ENCODE measurements around the gene CBFA2T2. TPM values are rescaled to one million over a fixed set of nuclear protein-coding genes. Genes with fewer than 3 reads are reported as not detected.

CBFA2T2 gene
- total and polyA plus RNA-seq, 12 donors = 5.3 to 16.7 (median 9.4) TPM

GRCh38 chr20:33600414-33600813 is 110.5 kb downstream of the CBFA2T2 start:
- 93 to 96% (median 95%) methylated on average over 4 of the region's 4 CpGs for WGBS, 4 donors
- Histone ChIP-seq H3K4me1 (replicated peaks in 1 of 2) (no peaks in the 10 kb centered on the region), H3K9me3 (replicated peaks in 1 of 3) (no peaks in the 10 kb centered on the region), H3K36me3 (replicated peaks in 1 of 2) (no peaks in the 10 kb centered on the region), H3K27me3 (no peaks in the 10 kb centered on the region), H3K27ac (no peak overlapping the region), H3K4me3 (no peak overlapping the region)
- intact Hi-C loops (cut with DNase I) = no loop called here
- no peak for DNase-seq
- TF ChIP-seq POLR2A (IDR thresholded peaks at IDR 0.05) (no peak), CTCF (IDR thresholded peaks at IDR 0.05) (no peak)

GRCh38 chr20:33600981-33601380 is 111.1 kb downstream of the CBFA2T2 start:
- no peaks in the 10 kb centered on the region for H3K9me3 ChIP-seq (replicated peaks in 1 of 3)
- no peak overlapping the region for H3K4me3 ChIP-seq
- DNase-seq = no peak
- no peaks in the 10 kb centered on the region for H3K27me3 ChIP-seq
- 83 to 98% (median 96%) methylated on average over 8 of the region's 8 CpGs for WGBS, 4 donors
- no peak overlapping the region for H3K27ac ChIP-seq
- intact Hi-C loops (cut with DNase I) = no loop called here
- no peaks in the 10 kb centered on the region for H3K4me1 ChIP-seq (replicated peaks in 1 of 2)
- no peaks in the 10 kb centered on the region for H3K36me3 ChIP-seq (replicated peaks in 1 of 2)
- TF ChIP-seq POLR2A (IDR thresholded peaks at IDR 0.05) (no peak), CTCF (IDR thresholded peaks at IDR 0.05) (no peak)

DNA sequence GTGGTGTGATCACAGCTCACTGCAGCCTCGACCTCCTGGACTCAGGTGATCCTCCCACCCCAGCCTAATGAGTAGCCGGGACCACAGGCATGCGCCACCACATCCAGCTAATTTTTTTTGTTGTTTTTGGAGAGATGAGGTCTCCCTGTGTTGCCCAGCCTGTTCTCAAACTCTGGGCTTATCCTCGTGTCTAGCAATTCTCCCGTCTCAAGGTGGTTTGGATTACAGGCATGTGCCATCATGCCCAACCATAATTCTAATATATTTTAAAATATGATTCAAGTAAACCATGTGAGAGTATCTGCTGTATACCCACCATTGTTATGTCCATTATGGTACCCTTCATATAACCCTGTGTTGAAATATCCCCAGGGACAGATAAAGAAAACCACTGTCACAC is 112.0 kb downstream of the CBFA2T2 start:
- H3K36me3 ChIP-seq (replicated peaks in 1 of 2) = no peaks in the 10 kb centered on the region
- H3K4me3 ChIP-seq = no peak overlapping the region
- H3K4me1 ChIP-seq (replicated peaks in 1 of 2) = no peaks in the 10 kb centered on the region
- DNase-seq = no peak
- TF ChIP-seq CTCF (IDR thresholded peaks at IDR 0.05) (no peak), POLR2A (IDR thresholded peaks at IDR 0.05) (no peak)
- WGBS, 4 donors = 95 to 97% (median 96%) methylated on average over 5 of the region's 5 CpGs
- H3K9me3 ChIP-seq (replicated peaks in 1 of 3) = no peaks in the 10 kb centered on the region
- no peak overlapping the region for H3K27ac ChIP-seq
- intact Hi-C loops (cut with DNase I) = no loop called here
- H3K27me3 ChIP-seq = no peaks in the 10 kb centered on the region

- WGBS, 4 donors = 74 to 84% (median 81%) methylated on average over 5 of the region's 5 CpGs
- no peak for DNase-seq
- no peaks in the 10 kb centered on the region for H3K4me1 ChIP-seq (replicated peaks in 1 of 2)
- no peaks in the 10 kb centered on the region for H3K27me3 ChIP-seq
- no peak overlapping the region for H3K4me3 ChIP-seq
- H3K9me3 ChIP-seq (replicated peaks in 1 of 3) = no peaks in the 10 kb centered on the region
- peaks cover 0 to 8% of the 10 kb centered on the region in 2 donors for H3K36me3 ChIP-seq (replicated peaks in 1 of 2)
- intact Hi-C loops (cut with DNase I) = no loop called here
- H3K27ac ChIP-seq = no peak overlapping the region
- no peak for TF ChIP-seq POLR2A (IDR thresholded peaks at IDR 0.05)
- TF ChIP-seq CTCF (IDR thresholded peaks at IDR 0.05) = no peak
These were observed 113.1 kb downstream of the CBFA2T2 start for GRCh38 chr20:33602826-33603590.
